ENCODE data around the gene CDH12. TPM values are rescaled to one million over a fixed set of nuclear protein-coding genes. Genes with fewer than 3 reads are reported as not detected.

Gene CDH12
- total RNA-seq, 4 donors from 2014 or later, result not detected

GRCh38 chr5:21817668-21818369, 1035.3 kb downstream of the CDH12 start:
- TF ChIP-seq, protein P1, sequence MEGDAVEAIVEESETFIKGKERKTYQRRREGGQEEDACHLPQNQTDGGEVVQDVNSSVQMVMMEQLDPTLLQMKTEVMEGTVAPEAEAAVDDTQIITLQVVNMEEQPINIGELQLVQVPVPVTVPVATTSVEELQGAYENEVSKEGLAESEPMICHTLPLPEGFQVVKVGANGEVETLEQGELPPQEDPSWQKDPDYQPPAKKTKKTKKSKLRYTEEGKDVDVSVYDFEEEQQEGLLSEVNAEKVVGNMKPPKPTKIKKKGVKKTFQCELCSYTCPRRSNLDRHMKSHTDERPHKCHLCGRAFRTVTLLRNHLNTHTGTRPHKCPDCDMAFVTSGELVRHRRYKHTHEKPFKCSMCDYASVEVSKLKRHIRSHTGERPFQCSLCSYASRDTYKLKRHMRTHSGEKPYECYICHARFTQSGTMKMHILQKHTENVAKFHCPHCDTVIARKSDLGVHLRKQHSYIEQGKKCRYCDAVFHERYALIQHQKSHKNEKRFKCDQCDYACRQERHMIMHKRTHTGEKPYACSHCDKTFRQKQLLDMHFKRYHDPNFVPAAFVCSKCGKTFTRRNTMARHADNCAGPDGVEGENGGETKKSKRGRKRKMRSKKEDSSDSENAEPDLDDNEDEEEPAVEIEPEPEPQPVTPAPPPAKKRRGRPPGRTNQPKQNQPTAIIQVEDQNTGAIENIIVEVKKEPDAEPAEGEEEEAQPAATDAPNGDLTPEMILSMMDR (IDR thresholded peaks at IDR 0.05), result no peak
- no peak for DNase-seq (ENCODE audit: low spot score)
- ATAC-seq (ENCODE audit: low FRiP score), result no peak

GRCh38 chr5:21810737-21811316, 1042.3 kb downstream of the CDH12 start:
- TF ChIP-seq, protein P1 (IDR thresholded peaks at IDR 0.05), result no peak
- ATAC-seq (ENCODE audit: low FRiP score) (no peak), DNase-seq (ENCODE audit: low spot score) (no peak)

DNA sequence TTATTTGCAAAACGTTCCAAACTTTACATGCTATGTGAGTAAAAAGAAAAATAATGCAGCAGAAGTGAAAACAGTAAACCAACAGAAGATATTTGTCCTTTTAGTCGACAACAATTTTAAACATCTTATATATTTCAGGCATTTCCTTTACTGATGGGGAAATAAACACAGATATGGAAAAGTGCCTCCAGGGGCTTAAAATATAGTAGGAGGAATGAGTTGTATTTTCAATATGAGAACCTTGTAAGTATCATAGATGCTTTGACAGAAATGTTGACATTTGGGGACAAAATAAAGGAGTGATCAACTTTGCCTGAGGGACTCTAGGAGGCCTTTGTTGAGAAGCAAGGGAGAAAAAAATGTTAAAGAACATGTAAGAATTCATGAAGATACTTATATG, 1043.5 kb downstream of the CDH12 start:
- ATAC-seq (ENCODE audit: low FRiP score) (no peak), DNase-seq (ENCODE audit: low spot score) (no peak)
- TF ChIP-seq, protein P1 (IDR thresholded peaks at IDR 0.05), result no peak

- DNase-seq (ENCODE audit: low spot score) (no peak), ATAC-seq (ENCODE audit: low FRiP score) (no peak)
- TF ChIP-seq, protein P1 (IDR thresholded peaks at IDR 0.05), result no peak
Observed at GRCh38 chr5:21807953-21808352, 1045.2 kb downstream of the CDH12 start.

DNA sequence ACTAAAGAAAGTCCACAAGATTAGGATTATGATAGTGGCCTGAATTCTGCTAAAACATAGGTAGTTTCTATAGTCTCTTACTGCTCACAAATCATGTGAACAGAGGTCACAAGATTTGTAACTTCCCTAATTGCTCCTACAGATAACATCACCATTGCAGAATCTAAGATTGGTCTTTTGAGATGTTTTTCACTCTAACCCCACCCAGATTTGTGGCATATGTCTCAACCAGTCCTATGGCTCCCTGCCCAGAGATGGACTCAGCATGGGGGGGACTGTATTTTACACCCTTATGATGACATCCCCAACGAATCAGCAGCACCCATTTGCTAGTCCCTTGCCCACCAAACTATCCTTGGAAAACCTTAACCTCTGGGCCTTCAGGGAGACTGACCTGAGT, 1046.2 kb downstream of the CDH12 start:
- DNase-seq (ENCODE audit: low spot score) (peak; percentile 24), ATAC-seq (ENCODE audit: low FRiP score) (peak; percentile 75)
- TF ChIP-seq, protein P1 (IDR thresholded peaks at IDR 0.05), result no peak

DNA sequence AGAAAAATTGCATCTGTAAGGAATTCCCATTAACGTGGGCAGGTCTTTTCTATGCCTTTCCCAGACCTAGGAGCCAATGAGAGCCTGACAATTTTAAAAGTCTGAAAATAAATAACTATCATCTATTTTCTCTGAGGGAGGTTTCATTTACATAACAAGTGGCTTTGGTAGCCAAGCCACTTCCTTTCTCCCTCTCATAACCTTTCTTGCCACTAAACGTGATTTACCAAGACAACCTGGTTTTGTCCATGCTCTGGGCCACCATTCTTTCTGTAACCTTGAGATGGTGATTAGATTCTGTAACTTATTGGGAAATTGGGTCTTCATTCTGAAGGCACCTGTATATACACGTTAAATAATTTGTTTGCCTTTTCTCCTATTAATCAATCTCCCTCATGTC, 1046.9 kb downstream of the CDH12 start:
- ATAC-seq (ENCODE audit: low FRiP score), result no peak
- no peak for DNase-seq (ENCODE audit: low spot score)
- TF ChIP-seq, protein P1 (IDR thresholded peaks at IDR 0.05), result no peak
